ENCODE results near the gene MRPL2.

GRCh38 chr6:43035495-43036194 lies 23.6 kb downstream of the MRPL2 start:
- TF ChIP-seq CTCF (IDR thresholded peaks at IDR 0.05): no peak
- no peak for TF ChIP-seq POLR2A (IDR thresholded peaks at IDR 0.05)
